ENCODE results near the gene SPATA6L.

SPATA6L gene

GRCh38 chr9:4583001-4583400 is 83.3 kb downstream of the SPATA6L start:
- DNase-seq (ENCODE audit: low read depth), result no peak

- no peak for DNase-seq (ENCODE audit: low read depth)
These were observed 84.3 kb downstream of the SPATA6L start for GRCh38 chr9:4581861-4582565.

GRCh38 chr9:4581035-4581760 is 85.1 kb downstream of the SPATA6L start:
- no peak for DNase-seq (ENCODE audit: low read depth)

GRCh38 chr9:4579001-4579400 is 87.3 kb downstream of the SPATA6L start:
- no peak for DNase-seq (ENCODE audit: low read depth)

- DNase-seq (ENCODE audit: low read depth), result no peak
These were observed 89.8 kb downstream of the SPATA6L start for GRCh38 chr9:4576448-4576847.

- DNase-seq (ENCODE audit: low read depth), result no peak
These were observed 90.3 kb downstream of the SPATA6L start for GRCh38 chr9:4575997-4576396.

- DNase-seq (ENCODE audit: low read depth), result no peak
These were observed 91.5 kb downstream of the SPATA6L start for GRCh38 chr9:4574657-4575243.

- DNase-seq (ENCODE audit: low read depth), result no peak
These were observed 92.5 kb downstream of the SPATA6L start for GRCh38 chr9:4573634-4574389.

GRCh38 chr9:4573176-4573575 is 93.1 kb downstream of the SPATA6L start:
- no peak for DNase-seq (ENCODE audit: low read depth)

GRCh38 chr9:4572184-4572826 is 94.0 kb downstream of the SPATA6L start:
- DNase-seq (ENCODE audit: low read depth), result no peak

GRCh38 chr9:4569101-4569500 is 97.2 kb downstream of the SPATA6L start:
- no peak for DNase-seq (ENCODE audit: low read depth)

- DNase-seq (ENCODE audit: low read depth), result no peak
These were observed 98.7 kb downstream of the SPATA6L start for GRCh38 chr9:4567601-4568000.

GRCh38 chr9:4566806-4567205 is 99.5 kb downstream of the SPATA6L start:
- DNase-seq (ENCODE audit: low read depth), result no peak

- DNase-seq (ENCODE audit: low read depth), result no peak
These were observed 103.2 kb downstream of the SPATA6L start for GRCh38 chr9:4563105-4563504.

- no peak for DNase-seq (ENCODE audit: low read depth)
These were observed 106.8 kb downstream of the SPATA6L start for GRCh38 chr9:4559261-4560182.

- DNase-seq (ENCODE audit: low read depth), result no peak
These were observed 107.8 kb downstream of the SPATA6L start for GRCh38 chr9:4558371-4558998.

- no peak for DNase-seq (ENCODE audit: low read depth)
These were observed 111.0 kb downstream of the SPATA6L start for GRCh38 chr9:4555236-4555635.

- DNase-seq (ENCODE audit: low read depth), result no peak
These were observed 112.3 kb downstream of the SPATA6L start for GRCh38 chr9:4553951-4554381.

- no peak for DNase-seq (ENCODE audit: low read depth)
These were observed 115.3 kb downstream of the SPATA6L start for GRCh38 chr9:4550777-4551484.
